GM19043 (cell line): ENCODE results near the gene MPZL3.

Source experiments
- ATAC-seq: cut with Tn5 transposase; IDR thresholded peaks from one replicate; pipeline ENCODE4 v1.9.1; 2021; ENCODE audit warnings: low read depth; ENCODE audit not compliant: unreplicated experiment

The MPZL3 gene, protein sequence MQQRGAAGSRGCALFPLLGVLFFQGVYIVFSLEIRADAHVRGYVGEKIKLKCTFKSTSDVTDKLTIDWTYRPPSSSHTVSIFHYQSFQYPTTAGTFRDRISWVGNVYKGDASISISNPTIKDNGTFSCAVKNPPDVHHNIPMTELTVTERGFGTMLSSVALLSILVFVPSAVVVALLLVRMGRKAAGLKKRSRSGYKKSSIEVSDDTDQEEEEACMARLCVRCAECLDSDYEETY

DNA sequence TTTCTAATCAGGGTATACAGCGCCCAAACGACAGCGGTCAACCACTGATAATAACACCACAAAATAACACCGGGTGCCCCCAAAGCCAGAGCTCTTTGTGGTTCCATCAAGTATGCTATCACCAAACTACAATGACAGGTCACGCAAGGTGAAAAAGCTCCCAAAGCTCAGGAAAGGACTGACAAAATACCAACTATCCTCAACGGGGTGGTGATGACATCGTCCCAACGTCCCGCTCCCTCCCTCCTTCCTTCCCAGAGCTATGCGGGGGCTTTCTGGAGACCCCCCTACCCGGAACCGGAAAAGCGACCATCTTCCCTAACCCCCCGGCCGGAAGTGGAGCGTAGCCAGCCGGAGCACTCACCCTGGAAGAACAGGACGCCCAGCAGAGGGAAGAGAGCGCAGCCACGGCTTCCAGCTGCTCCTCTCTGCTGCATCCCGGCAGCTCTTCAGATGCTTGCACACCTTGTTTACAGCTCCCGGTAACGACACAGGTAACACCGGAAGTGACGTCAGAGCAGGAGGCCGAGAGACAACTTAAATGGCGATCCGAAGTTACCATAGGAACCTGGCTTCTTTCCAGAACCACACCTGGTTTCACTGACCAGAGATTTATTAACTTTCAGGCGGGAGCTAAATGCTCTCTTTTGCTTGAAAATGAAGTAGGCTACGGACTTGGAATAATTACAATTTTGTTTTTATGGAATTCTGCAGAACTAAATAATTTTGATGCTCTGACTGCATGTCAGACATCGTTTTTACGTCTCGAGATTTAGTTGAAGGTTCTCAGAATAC is at the start of gene MPZL3:
Gene MPZL3, minus strand, starts transcription at position 508 of the 795 bp plus-strand sequence. Its CDS starts 71 bp downstream, at position 437.
- ATAC-seq: peak; percentile 74

GRCh38 chr11:118301600-118302195 is 49.5 kb upstream of the MPZL3 start:
- no peak for ATAC-seq

GRCh38 chr11:118295815-118296454 is 43.8 kb upstream of the MPZL3 start:
- ATAC-seq: no peak

DNA sequence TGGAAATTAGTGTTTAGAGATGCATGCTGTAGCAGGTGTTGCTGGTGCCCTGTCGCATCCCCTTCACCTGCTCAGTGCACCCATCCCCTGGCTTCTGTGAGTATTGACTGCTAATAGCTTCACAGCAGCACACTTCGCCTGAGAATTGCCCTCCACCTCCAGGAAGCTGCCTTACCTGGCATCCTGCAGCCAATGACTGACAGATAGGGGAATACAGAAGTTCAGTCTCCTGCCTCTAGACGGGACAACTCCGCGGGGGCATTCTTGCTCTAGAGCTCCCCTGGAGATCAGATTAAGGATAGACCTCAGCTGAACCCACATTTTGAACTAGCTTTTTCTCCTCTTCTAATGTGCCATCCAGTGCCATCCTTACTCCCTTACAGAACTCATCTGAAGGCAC is 43.0 kb upstream of the MPZL3 start:
- no peak for ATAC-seq

DNA sequence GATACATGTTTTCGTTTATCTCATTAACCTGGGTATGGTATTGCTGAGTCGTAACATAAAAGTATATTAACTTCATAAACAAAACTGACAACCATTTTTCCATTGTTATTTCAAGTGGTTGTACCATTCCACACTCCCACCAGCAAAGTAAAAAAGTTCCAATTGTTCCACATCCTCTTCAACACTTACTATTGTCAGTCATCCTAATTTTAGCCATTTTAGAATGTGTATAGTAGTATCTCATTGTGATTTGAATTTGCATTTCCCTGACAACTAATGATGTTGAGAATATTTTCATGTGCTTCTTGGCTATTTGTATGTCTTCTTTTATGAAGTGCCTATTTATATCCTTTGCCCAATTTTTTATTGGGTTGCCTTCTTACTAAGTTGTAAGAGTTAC is 41.9 kb upstream of the MPZL3 start:
- no peak for ATAC-seq

DNA sequence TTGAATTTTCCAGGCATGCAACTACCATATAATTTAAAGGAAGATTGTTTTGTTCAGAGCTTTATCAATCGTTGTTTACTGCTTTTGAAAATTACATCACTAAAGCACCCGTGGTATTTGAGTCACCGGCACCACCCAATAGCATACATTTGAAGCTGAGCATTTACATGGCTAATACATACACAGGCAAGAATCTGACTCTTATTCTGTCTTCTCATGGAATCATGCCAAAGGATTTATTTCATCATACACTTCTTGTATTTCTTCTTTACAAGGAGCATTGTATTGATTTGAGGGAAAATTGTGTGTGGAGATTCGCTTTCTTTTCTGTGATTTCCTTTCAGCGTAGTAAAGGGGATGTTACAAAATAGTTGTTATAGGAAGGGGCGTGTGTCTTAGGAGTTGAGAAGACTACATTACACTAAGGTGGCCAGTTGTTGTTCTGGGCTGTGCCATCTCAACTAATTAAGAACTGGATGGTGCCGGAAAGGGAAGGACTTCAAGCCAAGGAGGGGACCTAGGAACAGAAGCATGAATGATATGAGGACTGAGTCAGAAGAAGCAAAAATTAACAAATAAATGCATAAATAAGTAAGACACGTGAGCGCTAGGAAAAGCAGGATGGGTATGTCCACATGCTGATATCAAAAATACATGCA is 39.4 kb upstream of the MPZL3 start:
- ATAC-seq: no peak

GRCh38 chr11:118290923-118291322 is 38.8 kb upstream of the MPZL3 start:
- no peak for ATAC-seq

GRCh38 chr11:118289401-118289800 is 37.2 kb upstream of the MPZL3 start:
- ATAC-seq: no peak

DNA sequence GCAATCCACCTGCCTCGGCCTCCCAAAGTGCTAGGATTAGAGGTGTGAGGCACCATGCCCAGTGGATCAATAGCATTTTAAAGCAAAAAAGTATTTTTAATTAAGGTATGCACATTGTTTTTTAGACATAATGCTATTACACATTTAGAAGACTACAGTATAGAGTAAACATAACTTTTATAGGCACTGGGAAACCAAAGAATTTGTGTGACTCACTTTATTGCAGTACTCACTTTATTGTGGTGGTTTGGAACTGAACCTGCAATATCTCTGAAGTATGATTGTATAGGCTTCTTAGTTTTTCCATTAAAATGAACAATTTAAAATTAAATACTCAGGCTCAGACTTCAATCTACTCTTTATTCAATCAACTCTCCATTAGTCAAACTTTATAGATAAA is 34.8 kb upstream of the MPZL3 start:
- no peak for ATAC-seq

DNA sequence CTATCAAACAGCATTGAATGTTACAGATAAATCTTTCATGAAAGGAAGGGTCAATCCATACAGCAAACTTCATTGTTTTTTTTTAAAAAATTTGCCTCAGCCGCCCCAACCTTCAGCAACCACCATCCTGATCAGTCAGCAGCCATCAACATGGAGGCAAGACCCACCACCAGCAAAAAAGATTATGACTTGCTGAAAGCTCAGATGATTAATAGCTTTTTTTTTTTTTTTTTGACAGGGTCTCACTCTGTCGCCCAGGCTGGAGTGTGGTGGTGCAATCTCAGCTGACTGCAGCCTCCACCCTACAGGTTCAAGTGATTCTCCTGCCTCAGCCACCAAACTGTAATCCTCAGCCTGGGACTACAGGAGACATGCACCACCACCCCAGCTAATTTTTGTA is 34.4 kb upstream of the MPZL3 start:
- ATAC-seq: no peak

DNA sequence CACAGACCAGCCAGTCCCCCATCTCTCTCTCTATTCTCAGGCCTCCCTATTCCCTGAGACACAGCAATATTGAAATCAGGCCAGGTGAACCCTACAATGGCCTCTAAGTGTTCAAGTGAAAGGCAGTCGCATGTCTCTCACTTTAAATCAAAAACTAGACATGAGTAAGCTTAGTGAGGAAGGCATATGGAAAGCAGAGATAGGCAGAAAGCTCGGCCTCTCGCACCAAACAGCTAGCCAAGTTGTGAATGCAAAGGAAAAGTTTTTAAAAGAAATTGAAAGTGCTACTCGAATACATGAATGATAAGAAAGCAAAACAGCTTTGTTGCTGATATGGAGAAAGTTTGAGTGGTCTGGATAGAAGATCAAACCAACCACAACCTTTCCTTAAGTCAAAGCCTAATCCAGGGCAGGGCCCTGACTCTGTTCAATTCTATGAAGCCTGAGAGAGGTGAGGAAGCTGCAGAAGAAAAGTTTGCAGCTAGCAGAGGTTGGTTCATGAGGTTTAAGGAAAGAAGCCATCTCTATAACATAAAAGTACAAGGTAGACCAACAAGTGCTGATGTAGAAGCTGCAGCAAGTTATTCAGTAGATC is 31.7 kb upstream of the MPZL3 start:
- no peak for ATAC-seq

GRCh38 chr11:118283037-118283636 is 31.0 kb upstream of the MPZL3 start:
- no peak for ATAC-seq

DNA sequence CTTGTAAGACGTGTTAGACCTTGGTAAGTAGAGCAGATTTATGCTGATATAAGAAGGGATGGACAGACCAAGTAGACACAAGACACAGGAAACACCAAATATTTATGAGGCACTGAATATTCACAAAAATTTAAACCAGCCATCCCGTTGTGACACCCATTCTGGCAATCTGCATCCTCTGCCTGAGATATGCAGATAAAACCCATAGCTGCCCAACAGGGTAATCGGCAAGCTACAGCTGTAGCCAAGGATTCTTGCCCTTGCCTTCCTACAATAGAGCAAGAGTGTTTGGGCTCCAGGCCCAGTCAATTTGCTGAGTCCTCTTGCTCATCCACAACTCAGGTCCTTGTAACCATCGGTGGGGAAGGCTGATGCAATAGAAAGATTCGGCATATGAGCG is 30.4 kb upstream of the MPZL3 start:
- ATAC-seq: no peak

DNA sequence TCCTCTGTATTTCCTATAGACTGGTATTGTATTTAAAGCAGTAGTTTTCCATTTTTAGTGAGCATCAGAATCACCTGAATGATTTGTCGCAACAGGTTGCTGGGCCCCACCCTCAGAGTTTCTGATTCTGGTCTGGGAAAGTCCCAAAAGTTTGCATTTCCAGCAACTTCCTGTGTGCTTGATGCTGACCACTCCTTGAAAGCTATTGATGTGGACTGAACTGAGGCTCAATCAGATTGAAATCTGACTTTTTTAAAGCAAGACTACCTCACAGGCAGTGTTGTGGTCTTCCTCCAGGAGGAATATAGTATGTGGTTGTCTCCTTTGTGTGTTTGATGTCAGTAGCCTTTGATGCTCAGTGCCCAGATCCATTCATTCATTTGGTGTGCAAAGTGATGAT is 29.1 kb upstream of the MPZL3 start:
- no peak for ATAC-seq

DNA sequence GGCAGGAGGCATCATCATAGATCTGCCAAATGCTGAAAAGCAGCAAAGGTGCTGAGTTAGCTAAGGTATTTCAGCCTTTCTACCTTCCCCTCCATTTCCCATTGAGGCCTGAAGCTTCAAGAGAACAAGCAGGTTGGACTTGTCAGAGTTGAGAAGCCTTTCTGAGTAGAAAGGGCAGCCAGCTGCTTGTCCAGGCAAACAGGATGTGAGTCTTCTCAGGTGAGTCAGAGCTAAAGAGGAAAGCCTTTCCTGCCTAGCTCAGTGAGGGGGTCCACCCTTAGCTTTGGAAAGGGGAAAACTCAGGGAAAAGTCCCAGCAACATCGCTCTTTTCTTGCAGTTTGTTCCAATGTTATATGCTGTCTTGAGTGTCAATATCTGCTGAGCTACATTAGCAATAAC is 25.1 kb upstream of the MPZL3 start:
- no peak for ATAC-seq

- no peak for ATAC-seq
Observed at GRCh38 chr11:118276422-118276821, 24.3 kb upstream of the MPZL3 start.

GRCh38 chr11:118275176-118275575 is 23.0 kb upstream of the MPZL3 start:
- no peak for ATAC-seq

DNA sequence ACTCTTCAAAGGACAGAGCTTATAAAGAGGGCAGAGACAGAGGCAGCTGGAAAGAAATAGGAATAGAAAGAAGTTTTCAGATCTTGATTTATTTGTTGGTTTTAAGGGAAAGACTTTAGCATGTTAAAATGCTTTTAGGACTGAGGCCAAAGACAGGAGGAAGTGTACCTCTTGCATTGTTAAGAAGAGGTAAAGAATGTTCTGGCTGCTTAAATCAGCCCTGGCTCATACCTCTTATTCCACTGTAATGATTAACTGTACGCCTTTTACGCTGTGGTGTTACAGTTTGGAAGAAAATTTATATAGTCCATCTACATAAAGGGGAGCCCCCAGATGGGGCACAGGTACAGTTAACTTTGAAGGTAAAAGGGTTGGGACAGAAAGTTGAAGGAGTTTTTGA is 22.0 kb upstream of the MPZL3 start:
- no peak for ATAC-seq

- ATAC-seq: no peak
Observed at GRCh38 chr11:118272001-118272400, 19.8 kb upstream of the MPZL3 start.

DNA sequence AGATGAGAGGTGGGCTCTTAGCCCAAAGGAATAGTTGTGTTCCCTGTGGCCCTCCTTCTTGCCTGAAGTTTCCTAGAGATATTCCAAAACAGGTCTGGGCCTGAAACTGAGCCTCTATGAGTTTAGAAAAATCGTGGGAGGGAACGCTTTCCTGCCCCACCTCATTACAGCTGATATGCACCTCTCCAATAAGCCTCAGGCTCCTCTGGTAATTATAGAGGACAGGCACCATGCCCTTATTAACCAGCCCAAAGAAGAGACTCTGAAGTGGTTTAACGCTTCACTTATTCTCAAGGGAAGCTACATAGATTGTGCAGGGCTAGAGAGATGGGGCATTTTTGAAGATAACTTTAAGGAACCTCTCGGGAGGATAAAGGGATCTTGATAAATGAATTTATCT is 15.3 kb upstream of the MPZL3 start:
- no peak for ATAC-seq
